K562 (cell line): ENCODE data around the gene CAMK2D. TPM values are rescaled to one million over a fixed set of nuclear protein-coding genes. Genes with fewer than 3 reads are reported as not detected.

Experiments used
- ATAC-seq: fragments of 200-7000 bp; cut with Tn5 transposase; 3 replicates; pipeline ENCODE4 v1.9.1; 2020; ENCODE audit warnings: moderate library complexity
- BruUV-seq: library from RNA; stranded (reverse); fragments of 400-500 nt; replicated peaks from 2 replicates; lab custom pipeline; 2021; lab: Mats Ljungman, UMichigan
- CTCF ChIA-PET: fragments of 300-600 bp; formaldehyde crosslinking; extraction: SDS; loops from one replicate; lab custom pipeline; 2021; ENCODE audit warnings: low intra/inter-chr PET ratio; lab: Yijun Ruan, JAX
- POLR2A ChIA-PET: fragments of 300-600, 350-650 bp; sonication (Branson Sonifier 250); formaldehyde crosslinking; extraction: SDS; loops from one replicate; lab custom pipeline; 2021; ENCODE audit warnings: antibody characterized with exemption, inconsistent platforms; lab: Yijun Ruan, JAX
- DNase-seq, 4 experiments: peaks; one replicate each; pipeline versions ENCODE4 v3.0.0 to v3.0.0-alpha.2; 2011 to 2018; ENCODE audit warnings: low spot score in 3 of 4, mixed read lengths in 3 of 4; ENCODE audit errors: extremely low read depth in 1 of 4
- FAIRE-seq: peaks from 2 replicates; lab custom pipeline; 2011; peaks lifted over from hg19 to GRCh38; lab: Jason Lieb, UNC
- H2AFZ ChIP-seq: 2 replicates; pipeline ENCODE4 v1.6.0; 2011; ENCODE audit warnings: low read depth, low read length, control low read depth, inconsistent platforms
- H3K27ac ChIP-seq: fragments of 200-600 bp; 3 replicates; pipeline ENCODE4 v1.8.0; 2011; ENCODE audit warnings: low read depth, mild to moderate bottlenecking, control low read depth, inconsistent platforms, low read length, moderate library complexity, mixed read lengths; ENCODE audit errors: extremely low read depth
- H3K27me3 ChIP-seq, 2 experiments: fragments of 300-600 bp in 1 of 2; 2 replicates in 1 of 2; 3 replicates in 1 of 2; pipeline versions ENCODE4 v1.6.0 to v1.8.0; 2011; ENCODE audit warnings: inconsistent platforms in 2 of 2, low read length in 2 of 2, mild to moderate bottlenecking in 1 of 2, mixed read lengths in 1 of 2, moderate library complexity in 1 of 2; ENCODE audit not compliant: control insufficient read depth in 2 of 2, insufficient read depth in 2 of 2
- H3K36me3 ChIP-seq: fragments of 300-600 bp; 3 replicates; pipeline ENCODE4 v1.8.0; 2011; ENCODE audit warnings: mild to moderate bottlenecking, low read length, inconsistent platforms; ENCODE audit not compliant: control insufficient read depth, insufficient read depth
- H3K4me1 ChIP-seq, 2 experiments: fragments of 200-600 bp in 1 of 2; replicated peaks in 1 of 2; 2 replicates in 1 of 2; 3 replicates in 1 of 2; pipeline versions ENCODE4 v1.5.1 to v1.8.0; 2011; ENCODE audit warnings: inconsistent platforms in 2 of 2, low read length in 2 of 2, mild to moderate bottlenecking in 1 of 2, mixed read lengths in 1 of 2, moderate library complexity in 1 of 2; ENCODE audit not compliant: control insufficient read depth in 2 of 2, insufficient read depth in 2 of 2
- H3K4me2 ChIP-seq: 2 replicates; pipeline ENCODE4 v1.6.1; 2011; ENCODE audit warnings: low read length, control low read depth, inconsistent platforms, mixed read lengths; ENCODE audit not compliant: insufficient read depth
- H3K4me3 ChIP-seq: fragments of 200-600 bp; sonication (generic), shearing (Covaris generic); 2 replicates; pipeline ENCODE4 v1.5.1; 2016; ENCODE audit warnings: control low read depth, inconsistent platforms
- H3K79me2 ChIP-seq: fragments of 200-600 bp; 3 replicates; pipeline ENCODE4 v1.8.0; 2011; ENCODE audit warnings: low read length, inconsistent platforms; ENCODE audit not compliant: control insufficient read depth, insufficient read depth
- H3K9ac ChIP-seq, 2 experiments: 2 replicates each; pipeline versions ENCODE4 v1.6.0 to v1.6.1; 2011; ENCODE audit warnings: low read depth in 2 of 2, low read length in 2 of 2, control low read depth in 1 of 2, inconsistent platforms in 1 of 2, mild to moderate bottlenecking in 1 of 2, mixed read lengths in 1 of 2; ENCODE audit not compliant: insufficient read depth in 1 of 2
- H3K9me1 ChIP-seq: one replicate; pipeline ENCODE4 v1.6.0; 2011; ENCODE audit warnings: inconsistent platforms, mild to moderate bottlenecking, low read length, moderate library complexity; ENCODE audit not compliant: control insufficient read depth, insufficient read depth
- H3K9me3 ChIP-seq: replicated peaks from 2 replicates; pipeline ENCODE4 v1.5.1; 2011; ENCODE audit warnings: low read depth, low read length, inconsistent platforms; ENCODE audit not compliant: control insufficient read depth, insufficient read depth
- H4K20me1 ChIP-seq: replicated peaks from 2 replicates; pipeline ENCODE4 v1.6.1; 2011; ENCODE audit warnings: low read length, inconsistent platforms, mixed read lengths; ENCODE audit not compliant: control insufficient read depth, insufficient read depth
- BRF1 ChIP-seq: IDR thresholded peaks from 3 replicates; pipeline ENCODE4 v1.6.1; 2011; ENCODE audit warnings: borderline replicate concordance, mild to moderate bottlenecking; ENCODE audit not compliant: insufficient read length; ENCODE audit errors: extremely low read depth
- CHCHD3 ChIP-seq: fragments of 250-450 bp; sonication (Bioruptor Pico); IDR thresholded peaks from 2 replicates; pipeline ENCODE4 v2.1.2; 2022; ENCODE audit warnings: mild to moderate bottlenecking
- ETS1 ChIP-seq: conservative IDR thresholded peaks from 2 replicates; pipeline ENCODE4 v1.6.1; 2011; ENCODE audit warnings: low read depth, mild to moderate bottlenecking, low read length; ENCODE audit not compliant: control insufficient read depth
- FOXA1 ChIP-seq: fragments of 450-650 bp; IDR thresholded peaks from 2 replicates; pipeline ENCODE4 v1.6.1; 2016; ENCODE audit warnings: mild to moderate bottlenecking, borderline replicate concordance
- KLF6 ChIP-seq: fragments of 250-450 bp; sonication (Bioruptor Pico); IDR thresholded peaks from 2 replicates; pipeline ENCODE4 v1.4.0; 2020; ENCODE audit warnings: mild to moderate bottlenecking, moderate library complexity, borderline replicate concordance
- MAZ ChIP-seq, 2 experiments: fragments of 450-650 bp in 1 of 2; sonication (generic) in 1 of 2; formaldehyde crosslinking; IDR thresholded peaks in 1 of 2; conservative IDR thresholded peaks in 1 of 2; 2 replicates each; pipeline versions ENCODE4 v1.4.0 to v1.5.0; 2020; ENCODE audit warnings: mild to moderate bottlenecking in 1 of 2, missing genetic modification reagents in 1 of 2
- MECOM ChIP-seq: fragments of 250-450 bp; sonication (Bioruptor Pico); IDR thresholded peaks from 2 replicates; pipeline ENCODE4 v1.8.0; 2022; ENCODE audit warnings: inconsistent platforms
- NCOA4 ChIP-seq: fragments of 450-650 bp; IDR thresholded peaks from 2 replicates; pipeline ENCODE4 v1.6.1; 2018; ENCODE audit warnings: mild to moderate bottlenecking; ENCODE audit not compliant: partially characterized antibody
- NFRKB ChIP-seq: fragments of 450-650 bp; IDR thresholded peaks from 2 replicates; pipeline ENCODE4 v1.6.1; 2016; ENCODE audit warnings: low read depth
- NFXL1 ChIP-seq: fragments of 450-650 bp; formaldehyde crosslinking; IDR thresholded peaks from 2 replicates; pipeline ENCODE4 v1.4.0; 2021; ENCODE audit warnings: mild to moderate bottlenecking
- NR1H2 ChIP-seq: sonication (generic); formaldehyde crosslinking; IDR thresholded peaks from 2 replicates; pipeline ENCODE4 v1.4.0; 2020; ENCODE audit warnings: mild to moderate bottlenecking, missing genetic modification reagents
- RB1 ChIP-seq: fragments of 450-650 bp; IDR thresholded peaks from 2 replicates; pipeline ENCODE4 v1.6.1; 2017; ENCODE audit warnings: low read depth, mild to moderate bottlenecking
- RBM34 ChIP-seq: fragments of 200-400 bp; formaldehyde crosslinking; IDR thresholded peaks from 2 replicates; pipeline ENCODE4 v1.6.1; 2018; ENCODE audit warnings: low read length, borderline replicate concordance; ENCODE audit not compliant: insufficient read depth
- SNIP1 ChIP-seq: fragments of 450-650 bp; IDR thresholded peaks from 2 replicates; pipeline ENCODE4 v1.7.1; 2017; ENCODE audit warnings: low read depth, mild to moderate bottlenecking
- TEAD2 ChIP-seq: fragments of 450-650 bp; IDR thresholded peaks from 2 replicates; pipeline ENCODE4 v1.6.1; 2016; ENCODE audit warnings: missing genetic modification characterization, control low read depth, missing compliant biosample characterization
- ZBTB8A ChIP-seq: fragments of 450-650 bp; IDR thresholded peaks from 2 replicates; pipeline ENCODE4 v1.6.1; 2018; ENCODE audit warnings: mild to moderate bottlenecking, moderate library complexity; ENCODE audit not compliant: partially characterized antibody
- ZNF121 ChIP-seq: sonication (generic); formaldehyde crosslinking; conservative IDR thresholded peaks from 2 replicates; pipeline ENCODE4 v1.8.0; 2022; ENCODE audit warnings: missing genetic modification reagents
- WGBS: fragments of 100-300 bp; shearing (Covaris generic); methylation state at CpG from one replicate; pipeline ENCODE4 v1.1.6; 2016; ENCODE audit warnings: low coverage, mixed read lengths; ENCODE audit not compliant: insufficient coverage; ENCODE audit errors: missing lambda C conversion rate; 5-methylcytosine and 5-hydroxymethylcytosine counted together
- in situ Hi-C: fragments of 300-500 bp; cut with MboI; formaldehyde crosslinking; loops from 4 replicates; pipeline ENCODE4 v1.15.0; 2018; ENCODE audit warnings: inconsistent platforms, mixed read lengths
- intact Hi-C: fragments of 100-400 bp; cut with micrococcal nuclease; formaldehyde crosslinking; loops from 2 replicates; pipeline ENCODE4 v1.14.2; 2022
- polyA plus RNA-seq, 8 experiments: library from polyadenylated mRNA; depleted of rRNA in 4 of 8; stranded (reverse) in 5 of 8; unstranded in 3 of 8; fragments of >200 nt; fragmentation: Nextera tagmentation in 2 of 8; fragmentation: Illumina TruSeq in 1 of 8; extraction: Ambion mirVana in 2 of 8; extraction: Trizol in 1 of 8; gene quantifications; 2 replicates each; pipeline versions ENCODE4 v1.2.1 to v1.2.3, GENCODE V29; 2011 to 2014; ENCODE audit warnings: inconsistent platforms in 1 of 8, missing spikeins in 1 of 8
- total RNA-seq, 7 experiments: library from RNA; depleted of rRNA in 6 of 7; stranded (reverse); fragments of >200 nt in 6 of 7; fragmentation: Illumina TruSeq in 2 of 7; extraction: Trizol in 2 of 7; gene quantifications; 2 replicates each; pipeline versions ENCODE4 v1.2.1 to v1.2.3, GENCODE V29; 2011 to 2021; ENCODE audit warnings: low replicate concordance in 1 of 7

CAMK2D gene
- total and polyA plus RNA-seq, 9 of the 15 experiments (the other 6 are each of a cell fraction or from before 2014, with no cell fraction given) = 0.01 to 0.33 (median 0.04) TPM; not detected in 2

GRCh38 chr4:113563691-113564378 is 197.7 kb downstream of the CAMK2D start:
- Histone ChIP-seq H3K4me3 (no peak overlapping the region), H2AFZ (no peak overlapping the region), H3K36me3 (no peaks in the 10 kb centered on the region), H3K79me2 (no peaks in the 10 kb centered on the region), H3K9me1 (no peaks in the 10 kb centered on the region), H3K4me2 (no peak overlapping the region), H3K27me3 (no peaks in the 10 kb centered on the region), H3K9ac (no peak overlapping the region), H3K27ac (no peak overlapping the region), H3K9me3 (no peaks in the 10 kb centered on the region), H3K4me1 (no peaks in the 10 kb centered on the region; a peak in 1 of 5 replicates), H4K20me1 (no peaks in the 10 kb centered on the region)
- BruUV-seq = no TSS peak
- POLR2A ChIA-PET = no interaction called here
- in situ Hi-C loops (no loop called here), intact Hi-C loops (no loop called here)
- CTCF ChIA-PET = no interaction called here
- DNase-seq = no peak
- no peak for ATAC-seq
- no peak for FAIRE-seq
- WGBS = 13% methylated on average over 4 of the region's 5 CpGs
- TF ChIP-seq RB1 = no peak

GRCh38 chr4:113561758-113562157 is 199.8 kb downstream of the CAMK2D start:
- ChIA-PET CTCF (no interaction called here), POLR2A (no interaction called here)
- no peaks in the 10 kb centered on the region for H3K27me3 ChIP-seq
- H2AFZ ChIP-seq = no peak overlapping the region
- in situ Hi-C loops = no loop called here
- no peaks in the 10 kb centered on the region for H3K9me1 ChIP-seq
- H3K27ac ChIP-seq = no peak overlapping the region
- DNase-seq (no peak), ATAC-seq (no peak), FAIRE-seq (no peak)
- H3K4me3 ChIP-seq = no peak overlapping the region
- no peaks in the 10 kb centered on the region for H4K20me1 ChIP-seq
- H3K9ac ChIP-seq = no peak overlapping the region
- no peak overlapping the region for H3K4me2 ChIP-seq
- H3K36me3 ChIP-seq = no peaks in the 10 kb centered on the region
- no peaks in the 10 kb centered on the region for H3K9me3 ChIP-seq
- intact Hi-C loops = no loop called here
- H3K79me2 ChIP-seq = no peaks in the 10 kb centered on the region
- WGBS = 3% methylated on average over 2 of the region's 2 CpGs
- no TSS peak for BruUV-seq
- H3K4me1 ChIP-seq = no peaks in the 10 kb centered on the region; a peak in 1 of 5 replicates
- no peak for TF ChIP-seq ETS1
- no peak for TF ChIP-seq RBM34
- TF ChIP-seq SNIP1 = no peak
- TF ChIP-seq CHCHD3 (CRISPR knock-in tag) = no peak
- no peak for TF ChIP-seq BRF1
- no peak for TF ChIP-seq NCOA4
- TF ChIP-seq NFRKB = no peak
- TF ChIP-seq NFXL1 (CRISPR knock-in tag) = no peak
- no peak for TF ChIP-seq KLF6 (CRISPR knock-in tag)
- TF ChIP-seq MAZ (CRISPR knock-in tag; conservative IDR thresholded peaks at IDR 0.05 in 1 of 2, IDR thresholded peaks at IDR 0.05 in 1 of 2) = no peak
- TF ChIP-seq ZNF121 (CRISPR knock-in tag) = no peak
- no peak for TF ChIP-seq ZBTB8A
- no peak for TF ChIP-seq FOXA1
- no peak for TF ChIP-seq NR1H2 (CRISPR knock-in tag)
- TF ChIP-seq TEAD2 = no peak
- TF ChIP-seq MECOM (CRISPR knock-in tag) = no peak
